Keratinocyte (primary cell): ENCODE measurements around the gene ARHGAP9. TPM values are rescaled to one million over a fixed set of nuclear protein-coding genes. Genes with fewer than 3 reads are reported as not detected.

Experiments used
- DNase-seq: peaks from one replicate; pipeline ENCODE4 v3.0.0-alpha.2; 2011; ENCODE audit warnings: low read depth, missing footprints, low spot score
- FAIRE-seq: peaks from 2 replicates; lab custom pipeline; 2011; peaks lifted over from hg19 to GRCh38; lab: Jason Lieb, UNC
- H2AFZ ChIP-seq: 2 replicates; pipeline ENCODE4 v1.6.0; 2012; ENCODE audit warnings: low read length, control low read depth, inconsistent platforms; ENCODE audit not compliant: control insufficient read depth
- H3K27ac ChIP-seq: 2 replicates; pipeline ENCODE4 v1.5.1; 2011; ENCODE audit warnings: low read length; ENCODE audit not compliant: control insufficient read depth, insufficient read depth
- H3K27me3 ChIP-seq: 3 replicates; pipeline ENCODE4 v1.6.0; 2011; ENCODE audit warnings: low read length; ENCODE audit not compliant: control insufficient read depth, insufficient read depth; ENCODE audit errors: extremely low read depth
- H3K36me3 ChIP-seq, 2 experiments: 2 replicates in 1 of 2; 3 replicates in 1 of 2; pipeline ENCODE4 v1.5.1; 2011; ENCODE audit warnings: low read length in 2 of 2, mild to moderate bottlenecking in 1 of 2; ENCODE audit not compliant: control insufficient read depth in 2 of 2, insufficient read depth in 2 of 2; ENCODE audit errors: extremely low read depth in 1 of 2
- H3K4me1 ChIP-seq: 3 replicates; pipeline ENCODE4 v1.5.1; 2011; ENCODE audit warnings: low read length; ENCODE audit not compliant: control insufficient read depth, insufficient read depth; ENCODE audit errors: extremely low read depth
- H3K4me2 ChIP-seq: 3 replicates; pipeline ENCODE4 v1.6.0; 2011; ENCODE audit warnings: low read depth, low read length; ENCODE audit not compliant: control insufficient read depth, insufficient read depth; ENCODE audit errors: extremely low read depth
- H3K4me3 ChIP-seq, 3 experiments: fragments of 200-600 bp in 1 of 3; sonication (generic) in 1 of 3; 2 replicates in 2 of 3; 3 replicates in 1 of 3; pipeline ENCODE4 v1.5.1; 2011 to 2016; ENCODE audit warnings: low read length in 3 of 3, mild to moderate bottlenecking in 3 of 3, control low read depth in 2 of 3, inconsistent platforms in 1 of 3, low read depth in 1 of 3, mixed read lengths in 1 of 3, mixed run types in 1 of 3, moderate library complexity in 1 of 3; ENCODE audit not compliant: control insufficient read depth in 2 of 3, insufficient read depth in 2 of 3; ENCODE audit errors: extremely low read depth in 1 of 3
- H3K79me2 ChIP-seq: 2 replicates; pipeline ENCODE4 v1.6.0; 2012; ENCODE audit warnings: low read length; ENCODE audit not compliant: control insufficient read depth, insufficient read depth
- H3K9ac ChIP-seq: 3 replicates; pipeline ENCODE4 v1.6.0; 2011; ENCODE audit warnings: low read length; ENCODE audit not compliant: control insufficient read depth, insufficient read depth; ENCODE audit errors: extremely low read depth
- H3K9me1 ChIP-seq: 3 replicates; pipeline ENCODE4 v1.6.0; 2011; ENCODE audit warnings: low read length; ENCODE audit not compliant: control insufficient read depth, insufficient read depth; ENCODE audit errors: extremely low read depth
- H3K9me3 ChIP-seq: 2 replicates; pipeline ENCODE4 v1.5.1; 2012; ENCODE audit warnings: low read depth, low read length; ENCODE audit not compliant: control insufficient read depth
- H4K20me1 ChIP-seq: 3 replicates; pipeline ENCODE4 v1.6.0; 2011; ENCODE audit warnings: low read length; ENCODE audit not compliant: control insufficient read depth, insufficient read depth; ENCODE audit errors: extremely low read depth
- CTCF ChIP-seq, 3 experiments: IDR thresholded peaks in 1 of 3; conservative IDR thresholded peaks in 1 of 3; optimal IDR thresholded peaks in 1 of 3; 2 replicates in 2 of 3; 3 replicates in 1 of 3; pipeline versions ENCODE3 to v1.5.1; 2011; ENCODE audit warnings: low read length in 3 of 3, mild to moderate bottlenecking in 3 of 3, moderate library complexity in 2 of 3, control low read depth in 1 of 3, inconsistent platforms in 1 of 3; ENCODE audit not compliant: insufficient read depth in 2 of 3; ENCODE audit errors: extremely low read depth in 1 of 3
- EZH2 ChIP-seq: IDR thresholded peaks from one replicate; pipeline ENCODE4 v1.6.1; 2012; ENCODE audit warnings: inconsistent platforms, mild to moderate bottlenecking, low read length, moderate library complexity
- dilution Hi-C: fragments of 300-500 bp; cut with MboI; formaldehyde crosslinking; loops from one replicate; pipeline ENCODE4 v1.7.0; 2020; ENCODE audit warnings: low sequenced_read_pairs; ENCODE audit not compliant: extremely low pct_ligation_motif_present
- polyA plus RNA-seq, 5 experiments: library from polyadenylated mRNA; depleted of rRNA in 3 of 5; stranded (reverse) in 3 of 5; stranded (forward) in 1 of 5; unstranded in 1 of 5; fragments of >200 nt; gene quantifications; 1 replicate in 1 of 5; 2 replicates in 3 of 5; 3 replicates in 1 of 5; pipeline versions ENCODE4 v1.2.1 to v1.2.3, GENCODE V29; 2011 to 2012; ENCODE audit warnings: missing spikeins in 2 of 5, low read depth in 1 of 5, low replicate concordance in 1 of 5

ARHGAP9 gene
- polyA plus RNA-seq, 1 donor (not counting 4 experiments of a cell fraction or from before 2014, with no cell fraction given): not detected

DNA sequence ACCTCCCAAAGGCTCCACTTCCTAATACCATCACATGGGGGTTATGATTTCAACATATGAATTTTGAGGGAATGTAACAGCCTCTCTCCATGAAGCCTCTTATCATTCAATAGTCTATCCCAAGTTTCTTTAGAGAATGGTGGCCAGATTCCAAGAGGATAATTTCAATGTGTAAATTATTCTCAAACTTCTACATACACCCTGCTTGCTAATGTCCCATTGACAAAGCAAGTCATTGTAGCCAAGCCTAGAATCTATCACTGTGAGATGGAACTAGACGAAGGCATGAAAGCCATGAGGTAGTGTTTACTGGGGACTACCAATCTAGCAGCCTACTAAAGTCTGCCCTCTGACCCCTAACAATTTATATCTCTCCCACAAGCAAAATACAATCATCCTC lies 41.3 kb downstream of the ARHGAP9 start:
- no peaks in the 10 kb centered on the region for H3K9me1 ChIP-seq
- DNase-seq: no peak
- H3K4me1 ChIP-seq: no peaks in the 10 kb centered on the region
- no peaks in the 10 kb centered on the region for H3K27me3 ChIP-seq
- dilution Hi-C loops: no loop called here
- no peaks in the 10 kb centered on the region for H3K79me2 ChIP-seq
- H3K9ac ChIP-seq: no peak overlapping the region
- H3K27ac ChIP-seq: no peak overlapping the region
- H3K36me3 ChIP-seq: no peaks in the 10 kb centered on the region
- H3K4me3 ChIP-seq: no peak overlapping the region
- FAIRE-seq: no peak
- H4K20me1 ChIP-seq: no peaks in the 10 kb centered on the region
- H2AFZ ChIP-seq: no peak overlapping the region
- no peaks in the 10 kb centered on the region for H3K9me3 ChIP-seq
- no peak overlapping the region for H3K4me2 ChIP-seq
- TF ChIP-seq CTCF (optimal IDR thresholded peaks at IDR 0.05 in 1 of 3, IDR thresholded peaks at IDR 0.05 in 1 of 3, conservative IDR thresholded peaks at IDR 0.05 in 1 of 3; ENCODE audit: extremely low read depth in 1 of 3, insufficient read depth in 2 of 3, low read length in 3 of 3): no peak
- no peak for TF ChIP-seq EZH2

DNA sequence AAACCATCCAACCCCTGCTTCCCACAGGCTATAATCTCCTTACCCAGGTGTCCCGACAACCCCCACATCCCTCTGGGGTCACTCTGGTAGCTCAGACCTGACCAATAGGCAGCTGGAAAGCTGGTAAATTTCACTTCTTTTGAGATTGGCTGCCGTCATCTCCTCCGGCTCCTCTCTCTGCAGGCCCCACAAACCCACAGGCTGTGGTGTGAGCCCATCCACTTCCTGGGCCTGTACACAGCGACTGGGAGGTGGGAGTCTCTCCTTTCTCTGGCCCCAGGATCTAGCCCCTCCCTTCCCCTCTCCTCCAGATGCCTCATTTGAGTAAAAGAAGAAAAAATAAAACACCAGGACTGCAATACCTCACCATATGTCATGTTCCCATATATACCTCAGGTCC lies 44.4 kb downstream of the ARHGAP9 start:
- no peak overlapping the region for H3K4me2 ChIP-seq
- no peaks in the 10 kb centered on the region for H3K9me3 ChIP-seq
- peaks cover 4% of the 10 kb centered on the region for H3K4me1 ChIP-seq
- H4K20me1 ChIP-seq: no peaks in the 10 kb centered on the region
- H3K9ac ChIP-seq: no peak overlapping the region
- no peak overlapping the region for H2AFZ ChIP-seq
- no peak overlapping the region for H3K27ac ChIP-seq
- no peak overlapping the region for H3K4me3 ChIP-seq
- no peak for DNase-seq
- dilution Hi-C loops: no loop called here
- no peak for FAIRE-seq
- H3K9me1 ChIP-seq: no peaks in the 10 kb centered on the region
- TF ChIP-seq EZH2 (no peak), CTCF (optimal IDR thresholded peaks at IDR 0.05 in 1 of 3, IDR thresholded peaks at IDR 0.05 in 1 of 3, conservative IDR thresholded peaks at IDR 0.05 in 1 of 3; ENCODE audit: extremely low read depth in 1 of 3, insufficient read depth in 2 of 3, low read length in 3 of 3) (no peak)
- no peaks in the 10 kb centered on the region for H3K27me3 ChIP-seq
- H3K36me3 ChIP-seq: no peaks in the 10 kb centered on the region
- H3K79me2 ChIP-seq: no peaks in the 10 kb centered on the region
